Measurements from ENCODE around the gene APOBEC3B.
"Not testable (repeated sequence)": the region's sequence is repeated elsewhere in the genome, so short reads cannot be mapped to it uniquely, and the experiment has no call there.

DNA sequence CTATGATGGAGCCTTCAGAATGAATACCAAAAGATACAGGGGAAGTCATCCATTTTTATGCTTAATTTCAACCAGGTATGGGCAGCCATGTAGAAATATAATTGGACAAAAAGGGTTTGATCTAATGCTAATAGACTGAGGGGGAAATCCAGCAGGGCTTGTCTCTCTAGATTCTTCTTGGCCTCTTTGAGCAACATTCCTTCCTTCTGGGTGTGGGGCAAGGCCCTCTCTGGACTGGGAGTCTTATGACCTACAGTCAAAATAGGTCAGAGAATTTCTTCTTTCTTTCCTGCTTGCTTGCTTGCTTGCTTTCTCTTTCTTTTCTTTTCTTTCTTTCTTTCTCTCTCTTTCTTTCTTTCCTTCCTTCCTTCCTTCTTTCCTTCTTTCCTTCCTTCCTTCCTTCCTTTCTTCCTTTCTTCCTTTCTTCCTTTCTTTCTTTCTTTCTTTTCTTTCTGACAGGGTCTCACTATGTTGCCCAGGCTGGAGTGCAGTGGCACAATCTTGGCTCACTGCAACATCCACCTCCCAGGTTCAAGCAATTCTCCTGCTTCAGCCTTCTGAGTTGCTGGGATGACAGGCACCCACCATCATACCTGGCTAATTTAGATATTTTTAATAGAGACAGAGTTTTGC is 36.3 kb upstream of the APOBEC3B start:
- TF ChIP-seq, protein P1, sequence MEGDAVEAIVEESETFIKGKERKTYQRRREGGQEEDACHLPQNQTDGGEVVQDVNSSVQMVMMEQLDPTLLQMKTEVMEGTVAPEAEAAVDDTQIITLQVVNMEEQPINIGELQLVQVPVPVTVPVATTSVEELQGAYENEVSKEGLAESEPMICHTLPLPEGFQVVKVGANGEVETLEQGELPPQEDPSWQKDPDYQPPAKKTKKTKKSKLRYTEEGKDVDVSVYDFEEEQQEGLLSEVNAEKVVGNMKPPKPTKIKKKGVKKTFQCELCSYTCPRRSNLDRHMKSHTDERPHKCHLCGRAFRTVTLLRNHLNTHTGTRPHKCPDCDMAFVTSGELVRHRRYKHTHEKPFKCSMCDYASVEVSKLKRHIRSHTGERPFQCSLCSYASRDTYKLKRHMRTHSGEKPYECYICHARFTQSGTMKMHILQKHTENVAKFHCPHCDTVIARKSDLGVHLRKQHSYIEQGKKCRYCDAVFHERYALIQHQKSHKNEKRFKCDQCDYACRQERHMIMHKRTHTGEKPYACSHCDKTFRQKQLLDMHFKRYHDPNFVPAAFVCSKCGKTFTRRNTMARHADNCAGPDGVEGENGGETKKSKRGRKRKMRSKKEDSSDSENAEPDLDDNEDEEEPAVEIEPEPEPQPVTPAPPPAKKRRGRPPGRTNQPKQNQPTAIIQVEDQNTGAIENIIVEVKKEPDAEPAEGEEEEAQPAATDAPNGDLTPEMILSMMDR (conservative IDR thresholded peaks at IDR 0.05 in 1 of 2, IDR thresholded peaks at IDR 0.05 in 1 of 2; ENCODE audit: extremely low read depth in 1 of 2, insufficient read depth in 1 of 2, low read depth in 1 of 2, low read length in 2 of 2), result not testable (repeated sequence)
- TF ChIP-seq EZH2 (IDR thresholded peaks at IDR 0.05; ENCODE audit: borderline replicate concordance, low read length), result not testable (repeated sequence)

Data from mammary epithelial cell (primary cell).